CD14-positive monocyte (primary cell): ENCODE data around the gene CCNY. TPM values are rescaled to one million over a fixed set of nuclear protein-coding genes. Genes with fewer than 3 reads are reported as not detected.

Experiments used
- DNase-seq, 3 donors: peaks; one replicate each; pipeline ENCODE4 v3.0.0-alpha.2; 2011 to 2022
- H2AFZ ChIP-seq: 2 replicates; pipeline ENCODE4 v1.6.0; 2012; ENCODE audit warnings: mild to moderate bottlenecking, low read depth, low read length, inconsistent platforms; ENCODE audit not compliant: insufficient read depth, poor library complexity, severe bottlenecking
- H3K27ac ChIP-seq, 2 donors: 1 replicate in 1 of 2; 2 replicates in 1 of 2; pipeline ENCODE4 v1.5.1; 2012 to 2013; ENCODE audit warnings: low read length in 2 of 2, control low read depth in 1 of 2, inconsistent platforms in 1 of 2, low read depth in 1 of 2, mild to moderate bottlenecking in 1 of 2
- H3K27me3 ChIP-seq, 2 donors: one replicate each; pipeline versions ENCODE4 v1.6.0 to v1.6.1; 2011 to 2013; ENCODE audit warnings: low read length in 2 of 2; ENCODE audit not compliant: control insufficient read depth in 2 of 2, insufficient read depth in 2 of 2
- H3K36me3 ChIP-seq, 2 donors: replicated peaks in 1 of 2; 1 replicate in 1 of 2; 2 replicates in 1 of 2; pipeline versions ENCODE4 v1.5.1 to v1.6.1; 2012 to 2013; ENCODE audit warnings: low read length in 2 of 2, control low read depth in 1 of 2, inconsistent platforms in 1 of 2, mild to moderate bottlenecking in 1 of 2; ENCODE audit not compliant: insufficient read depth in 2 of 2, control insufficient read depth in 1 of 2
- H3K4me1 ChIP-seq, 2 donors: 1 replicate in 1 of 2; 2 replicates in 1 of 2; pipeline versions ENCODE4 v1.5.1 to v1.6.1; 2012 to 2013; ENCODE audit warnings: low read length in 2 of 2, control low read depth in 1 of 2, inconsistent platforms in 1 of 2, mild to moderate bottlenecking in 1 of 2, moderate library complexity in 1 of 2; ENCODE audit not compliant: insufficient read depth in 2 of 2, control insufficient read depth in 1 of 2
- H3K4me2 ChIP-seq: replicated peaks from 2 replicates; pipeline ENCODE3; 2012; ENCODE audit warnings: low read length, moderate library complexity, mild to moderate bottlenecking; ENCODE audit not compliant: poor library complexity, severe bottlenecking; ENCODE audit errors: extremely low read depth
- H3K4me3 ChIP-seq, 3 experiments: fragments of 200-600 bp in 1 of 3; sonication (generic) in 1 of 3; replicated peaks in 1 of 3; 1 replicate in 2 of 3; 2 replicates in 1 of 3; pipeline ENCODE4 v1.5.1; 2011 to 2013; ENCODE audit warnings: low read length in 3 of 3, mild to moderate bottlenecking in 3 of 3, control low read depth in 2 of 3, low read depth in 2 of 3, inconsistent platforms in 1 of 3, moderate library complexity in 1 of 3
- H3K79me2 ChIP-seq: 2 replicates; pipeline ENCODE4 v1.6.0; 2012; ENCODE audit warnings: mild to moderate bottlenecking, control low read depth, inconsistent platforms, low read length, moderate library complexity; ENCODE audit not compliant: insufficient read depth
- H3K9ac ChIP-seq: 2 replicates; pipeline ENCODE4 v1.6.0; 2017; ENCODE audit warnings: low read length, mild to moderate bottlenecking; ENCODE audit not compliant: insufficient read depth, poor library complexity, severe bottlenecking
- H3K9me3 ChIP-seq, 2 donors: replicated peaks in 1 of 2; 1 replicate in 1 of 2; 2 replicates in 1 of 2; pipeline versions ENCODE4 v1.5.1 to v1.6.1; 2012 to 2013; ENCODE audit warnings: low read length in 2 of 2, control low read depth in 1 of 2; ENCODE audit not compliant: control insufficient read depth in 1 of 2, insufficient read depth in 1 of 2
- H4K20me1 ChIP-seq: 2 replicates; pipeline ENCODE4 v1.6.0; 2012; ENCODE audit warnings: mild to moderate bottlenecking, low read length, control low read depth, moderate library complexity; ENCODE audit not compliant: insufficient read depth
- H3K27ac Mint-ChIP-seq, 7 donors: one replicate each; pipeline ENCODE4 v1.8.0; 2020; ENCODE audit warnings: mild to moderate bottlenecking in 7 of 7, mixed read lengths in 7 of 7, moderate library complexity in 6 of 7, inconsistent platforms in 2 of 7
- H3K27me3 Mint-ChIP-seq, 3 donors: one replicate each; pipeline ENCODE4 v1.8.0; 2021 to 2022; ENCODE audit warnings: low read depth in 3 of 3, mild to moderate bottlenecking in 3 of 3, mixed read lengths in 3 of 3, moderate library complexity in 3 of 3, inconsistent platforms in 1 of 3
- H3K36me3 Mint-ChIP-seq, 2 donors: one replicate each; pipeline ENCODE4 v1.8.0; 2020; ENCODE audit warnings: mixed read lengths in 2 of 2, inconsistent platforms in 1 of 2, mild to moderate bottlenecking in 1 of 2
- H3K4me1 Mint-ChIP-seq: one replicate; pipeline ENCODE4 v1.8.0; 2020; ENCODE audit warnings: mild to moderate bottlenecking, mixed read lengths
- H3K4me3 Mint-ChIP-seq, 2 donors: one replicate each; pipeline ENCODE4 v1.8.0; 2020; ENCODE audit warnings: mild to moderate bottlenecking in 2 of 2, mixed read lengths in 2 of 2, moderate library complexity in 1 of 2
- H3K9me3 Mint-ChIP-seq, 7 donors: one replicate each; pipeline ENCODE4 v1.8.0; 2020 to 2022; ENCODE audit warnings: mixed read lengths in 7 of 7, mild to moderate bottlenecking in 6 of 7, moderate library complexity in 6 of 7, inconsistent platforms in 2 of 7
- CTCF ChIP-seq: fragments of 200-600 bp; IDR thresholded peaks from one replicate; pipeline ENCODE4 v1.8.0; 2022; ENCODE audit warnings: antibody characterized with exemption, mild to moderate bottlenecking
- WGBS: methylation state at CpG from one replicate; pipeline ENCODE4 v1.1.5; 2013; ENCODE audit warnings: missing lambda C conversion rate; ENCODE audit not compliant: insufficient coverage; 5-methylcytosine and 5-hydroxymethylcytosine counted together
- intact Hi-C, 2 donors: fragments of 100-400 bp; cut with micrococcal nuclease; formaldehyde crosslinking; loops; one replicate each; pipeline versions ENCODE4 v1.15.0 to v1.15.1; 2023
- polyA plus RNA-seq, 3 donors: library from polyadenylated mRNA; depleted of rRNA in 1 of 3; unstranded in 2 of 3; stranded (reverse) in 1 of 3; fragments of 300-500 nt in 2 of 3; fragments of >200 nt in 1 of 3; fragmentation: Illumina TruSeq in 2 of 3; gene quantifications; 1 replicate in 2 of 3; 2 replicates in 1 of 3; pipeline ENCODE4 v1.2.3, GENCODE V29; 2012 to 2021

CCNY gene
- polyA plus RNA-seq, 3 donors = 39.9 to 116 (median 64.8) TPM

- TF ChIP-seq CTCF = no peak
- peak overlapping the region in 1 of 2 donors; percentile 27 for H3K4me3 Mint-ChIP-seq
- no peak overlapping the region for H3K27ac ChIP-seq
Measured at GRCh38 chr10:35345383-35345742, 9.1 kb downstream of the CCNY start.

GRCh38 chr10:35346248-35346647 lies 9.9 kb downstream of the CCNY start:
- Histone ChIP-seq H3K4me3 (no peak overlapping the region), H3K4me2 (no peak overlapping the region), H3K79me2 (peaks cover 97% of the 10 kb centered on the region), H3K27ac (peak overlapping the region in 1 of 2 donors; percentile 29), H2AFZ (no peak overlapping the region), H3K27me3 (no peaks in the 10 kb centered on the region), H3K4me1 (peaks cover 12 to 30% of the 10 kb centered on the region in 2 donors), H3K9me3 (no peaks in the 10 kb centered on the region), H3K9ac (no peak overlapping the region), H4K20me1 (peaks cover 100% of the 10 kb centered on the region), H3K36me3 (no peaks in the 10 kb centered on the region)
- Mint-ChIP-seq H3K9me3 (no peaks in the 10 kb centered on the region), H3K4me3 (no peak overlapping the region), H3K36me3 (peaks cover 9 to 27% of the 10 kb centered on the region in 2 donors), H3K27ac (peak overlapping the region in 4 of 7 donors; percentile 27 to 52 (median 34)), H3K4me1 (peaks cover 71% of the 10 kb centered on the region), H3K27me3 (peaks cover 0 to 3% (median 2%) of the 10 kb centered on the region in 3 donors)
- intact Hi-C loops = no loop called here
- TF ChIP-seq CTCF = no peak
- DNase-seq = no peak

More at GRCh38 chr10:35345383-35345742, 9.1 kb downstream of the CCNY start:
- H3K27me3 Mint-ChIP-seq = peaks cover 0 to 2% (median 2%) of the 10 kb centered on the region in 3 donors
- no CpG with 5 or more reads among the region's 5 CpGs for WGBS
- no peaks in the 10 kb centered on the region for H3K27me3 ChIP-seq
- no peaks in the 10 kb centered on the region for H3K36me3 ChIP-seq
- no peak for DNase-seq
- intact Hi-C loops = no loop called here
- H3K9ac ChIP-seq = no peak overlapping the region
- no peaks in the 10 kb centered on the region for H3K9me3 ChIP-seq
- H3K4me3 ChIP-seq = no peak overlapping the region
- H3K4me2 ChIP-seq = no peak overlapping the region
- no peak overlapping the region for H2AFZ ChIP-seq
- peaks cover 12 to 27% of the 10 kb centered on the region in 2 donors for H3K36me3 Mint-ChIP-seq
- H3K79me2 ChIP-seq = peaks cover 97% of the 10 kb centered on the region
- peaks cover 100% of the 10 kb centered on the region for H4K20me1 ChIP-seq
- no peak overlapping the region for H3K27ac Mint-ChIP-seq
- no peaks in the 10 kb centered on the region for H3K9me3 Mint-ChIP-seq
- peaks cover 18 to 36% of the 10 kb centered on the region in 2 donors for H3K4me1 ChIP-seq
- H3K4me1 Mint-ChIP-seq = peaks cover 72% of the 10 kb centered on the region
